NCI-H69 (cell line): ENCODE data around the gene UBE2O.

Experiments
- DNase-seq: peaks from one replicate; lab custom pipeline; 2025; lab: John Stamatoyannopoulos, UW

UBE2O gene

DNA sequence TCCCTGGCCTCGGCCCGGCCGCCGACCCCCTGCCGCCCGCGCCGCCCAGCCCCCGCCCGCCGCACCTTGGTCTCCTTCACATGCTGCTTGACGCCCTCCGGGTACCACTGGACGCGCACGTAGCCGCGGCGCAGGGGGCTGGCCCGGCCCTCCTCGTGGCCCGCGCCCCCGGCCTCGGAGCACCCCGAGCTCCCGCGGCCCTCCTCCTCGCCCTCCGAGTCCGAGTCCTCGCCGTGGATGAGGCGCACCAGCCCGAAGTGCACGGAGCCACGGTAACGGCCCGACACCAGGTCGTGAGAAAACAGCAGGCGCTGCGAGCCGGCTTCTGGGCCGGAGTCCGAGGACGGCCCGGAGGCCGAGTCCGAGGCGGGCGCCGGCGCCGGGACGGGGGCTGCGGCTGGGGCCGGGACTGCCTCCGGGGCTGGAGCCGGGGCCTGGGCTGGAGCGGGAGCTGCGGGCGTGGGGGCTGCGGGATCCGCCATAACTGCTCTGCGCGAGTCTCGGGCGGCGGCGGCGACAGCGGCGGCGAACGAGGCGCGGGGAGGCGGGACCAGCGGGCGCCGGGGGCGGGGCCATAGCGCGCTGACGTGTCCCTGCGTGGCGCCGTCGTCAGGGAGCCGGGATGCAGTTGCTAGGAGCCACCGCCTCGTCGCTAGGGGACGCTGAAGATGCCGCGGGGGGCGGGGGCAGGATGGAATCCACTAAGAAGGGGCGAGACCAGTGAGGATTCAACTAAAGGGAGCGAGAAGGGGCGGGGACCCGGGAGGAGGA lies at the start of gene UBE2O:
Gene UBE2O, minus strand, starts transcription at position 493 of the 771 bp plus-strand sequence. Its CDS starts 11 bp downstream, at position 482.
- DNase-seq: peak; percentile 96

DNA sequence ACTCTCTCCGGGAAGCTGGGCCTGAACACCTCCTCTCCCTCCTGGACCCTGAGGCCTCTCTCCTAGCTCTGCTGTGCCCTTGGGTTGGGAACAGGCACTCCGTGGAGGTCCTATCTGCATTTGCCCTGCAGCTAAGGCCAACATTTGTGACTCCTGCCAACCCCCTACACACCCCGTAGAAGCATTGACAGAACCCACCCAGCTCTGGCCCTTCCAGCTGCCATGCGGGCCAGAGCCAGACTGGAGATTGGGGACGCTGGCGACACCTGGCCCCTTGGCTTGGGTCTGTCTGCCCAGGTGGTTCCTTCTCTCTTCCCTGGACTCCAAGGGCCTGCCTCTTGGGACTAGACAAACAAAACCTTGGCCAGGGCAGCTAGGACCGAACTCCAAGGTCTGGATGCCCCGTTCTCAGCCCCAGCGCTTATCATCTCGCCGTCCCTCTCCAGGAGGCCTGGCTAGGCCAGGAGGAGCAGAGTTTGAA lies 48.9 kb upstream of the UBE2O start:
- DNase-seq: no peak

- DNase-seq: peak; percentile 93
These were observed 48.3 kb upstream of the UBE2O start, which contains the start of gene RHBDF2 for GRCh38 chr17:76501018-76501826. RHBDF2 (minus strand) TSS chr17:76501423; CDS start chr17:76481524, 19,899 bp downstream.

GRCh38 chr17:76500747-76501017 lies 47.7 kb upstream of the UBE2O start:
- DNase-seq: peak; percentile 58

GRCh38 chr17:76500074-76500746 lies 47.3 kb upstream of the UBE2O start:
- peak; percentile 48 for DNase-seq

DNA sequence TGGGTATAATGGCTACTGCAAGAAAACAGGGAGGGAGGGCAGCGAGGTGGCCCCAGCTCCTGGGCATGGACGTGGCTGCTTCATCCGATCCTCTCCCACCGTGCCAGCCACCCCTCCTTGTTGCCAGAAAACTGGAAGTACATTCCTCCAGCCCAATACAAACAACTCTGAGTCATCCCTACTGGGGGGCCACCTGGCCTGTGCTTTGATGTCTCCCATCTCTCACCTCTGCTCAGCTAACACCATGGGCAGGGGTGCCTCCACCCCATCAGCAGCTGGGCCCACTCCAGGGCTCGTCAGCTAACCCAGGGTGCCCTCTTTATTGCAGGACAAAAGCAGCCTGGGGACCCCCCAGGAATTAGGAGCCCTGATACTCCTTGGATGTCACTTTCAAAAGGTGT lies 46.3 kb upstream of the UBE2O start:
- peak; percentile 26 for DNase-seq

- no peak for DNase-seq
These were observed 45.9 kb upstream of the UBE2O start for GRCh38 chr17:76498876-76499251.

- peak; percentile 95 for DNase-seq
These were observed 45.3 kb upstream of the UBE2O start for GRCh38 chr17:76497979-76498875.

DNA sequence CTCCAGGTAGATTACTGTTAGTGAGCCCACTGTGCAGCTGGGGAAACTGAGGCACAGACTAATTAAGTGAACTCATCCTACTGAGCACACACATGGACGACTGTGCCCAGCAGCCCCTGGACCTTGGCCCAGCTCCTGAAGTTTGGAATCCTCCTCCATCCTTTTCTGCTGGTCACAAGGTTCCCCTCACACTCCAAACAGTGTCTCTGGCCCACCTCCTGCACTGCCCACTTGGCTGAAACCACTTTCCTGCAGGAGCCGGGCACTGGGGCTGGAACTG lies 44.7 kb upstream of the UBE2O start:
- no peak for DNase-seq

DNA sequence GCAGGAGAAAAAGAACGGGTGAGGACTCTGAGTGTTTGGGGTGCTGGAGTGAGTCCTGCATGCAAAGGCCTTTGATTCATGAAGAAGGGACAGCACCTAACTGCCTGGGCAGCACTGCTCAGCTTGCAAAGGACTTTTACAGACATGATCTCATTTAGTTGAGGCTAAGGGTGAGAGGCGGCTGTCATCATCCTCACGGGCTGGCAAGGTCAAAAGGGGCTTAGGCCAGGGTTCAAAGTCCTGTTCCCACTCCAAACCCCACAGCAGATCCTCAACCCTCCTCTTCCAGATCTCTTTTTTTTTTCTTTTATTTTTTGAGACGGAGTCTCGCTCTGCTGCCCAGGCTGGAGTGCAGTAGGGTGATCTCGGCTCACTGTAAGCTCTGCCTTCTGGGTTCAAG lies 43.5 kb upstream of the UBE2O start:
- no peak for DNase-seq

DNA sequence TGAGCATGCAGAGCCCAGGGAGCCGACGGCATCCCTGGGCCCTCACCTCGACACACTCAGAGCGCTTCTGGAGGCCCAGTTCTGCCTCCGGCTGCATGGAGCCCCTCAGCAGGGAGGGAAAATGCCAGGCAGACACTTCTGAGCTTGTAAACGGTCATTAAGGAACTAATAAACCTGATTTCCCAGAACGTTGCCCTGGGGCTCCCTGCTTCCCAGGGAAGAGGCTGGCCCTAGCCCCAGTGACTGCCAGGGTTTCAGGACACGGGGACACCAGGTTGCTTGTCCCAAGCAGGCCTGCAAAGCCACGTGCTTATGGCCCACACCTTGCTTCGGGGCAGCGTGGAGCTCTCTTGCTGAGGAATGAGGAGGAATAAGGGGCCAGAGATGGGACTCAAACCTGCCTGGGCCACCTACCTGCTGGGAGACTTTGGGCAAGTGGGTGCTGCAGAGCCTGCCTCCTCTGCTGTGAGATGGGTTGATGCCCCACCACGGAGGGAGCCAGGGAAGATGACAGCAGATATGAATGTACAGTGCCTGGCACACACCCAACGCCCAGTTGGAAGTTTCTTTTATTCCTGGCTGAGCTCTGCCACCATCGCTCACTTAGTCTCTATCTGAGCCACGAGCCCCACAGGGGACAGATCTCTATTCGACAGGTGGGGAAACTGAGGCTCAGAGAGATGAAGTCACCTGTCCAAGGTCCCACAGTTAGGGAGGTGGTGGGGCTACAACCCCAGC lies 42.9 kb upstream of the UBE2O start:
- DNase-seq: peak; percentile 21

- DNase-seq: no peak
These were observed 40.7 kb upstream of the UBE2O start for GRCh38 chr17:76493505-76494167.

GRCh38 chr17:76492989-76493501 lies 40.1 kb upstream of the UBE2O start:
- DNase-seq: peak; percentile 78

DNA sequence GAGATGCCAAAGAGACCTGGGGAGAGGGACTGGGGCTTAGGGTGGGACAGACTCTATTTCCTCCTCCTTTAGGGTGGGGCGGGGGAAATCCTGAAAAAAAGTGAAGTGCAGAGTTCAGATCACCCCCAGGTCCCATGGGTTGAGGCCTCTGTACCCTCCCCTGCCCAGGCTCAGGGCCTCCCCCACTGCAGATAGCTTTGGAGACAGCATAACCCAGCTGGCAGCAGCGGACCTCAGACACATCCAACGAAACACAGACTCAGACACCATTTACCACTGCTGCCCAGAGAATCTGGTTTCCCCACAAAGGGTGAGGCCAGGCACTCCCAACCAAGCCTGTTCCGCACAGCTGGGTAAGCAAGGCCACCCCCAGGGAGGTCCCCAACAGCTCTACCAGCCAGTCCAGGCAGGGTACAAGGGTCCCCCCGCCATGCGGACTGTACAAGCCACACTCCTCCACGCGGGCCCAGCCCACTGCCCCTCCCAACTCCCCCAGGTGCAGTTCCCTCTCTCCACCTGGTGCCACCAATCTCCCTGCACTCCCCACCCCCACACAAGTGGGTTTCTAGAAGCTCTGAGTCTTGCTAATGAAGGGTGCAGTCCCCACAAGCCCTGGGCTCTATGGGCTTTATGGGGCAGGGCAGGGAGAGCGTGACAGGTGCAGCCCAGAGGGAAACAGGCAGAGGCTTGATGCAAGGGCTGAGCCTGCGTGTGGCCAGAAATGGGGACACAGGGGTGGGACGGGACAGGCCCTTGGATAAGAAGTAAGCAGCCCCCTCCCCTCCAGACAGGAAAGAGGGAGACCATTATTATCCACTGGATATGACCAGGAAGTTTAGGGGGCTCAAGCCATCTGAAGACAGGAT lies 39.4 kb upstream of the UBE2O start:
- peak; percentile 56 for DNase-seq

DNA sequence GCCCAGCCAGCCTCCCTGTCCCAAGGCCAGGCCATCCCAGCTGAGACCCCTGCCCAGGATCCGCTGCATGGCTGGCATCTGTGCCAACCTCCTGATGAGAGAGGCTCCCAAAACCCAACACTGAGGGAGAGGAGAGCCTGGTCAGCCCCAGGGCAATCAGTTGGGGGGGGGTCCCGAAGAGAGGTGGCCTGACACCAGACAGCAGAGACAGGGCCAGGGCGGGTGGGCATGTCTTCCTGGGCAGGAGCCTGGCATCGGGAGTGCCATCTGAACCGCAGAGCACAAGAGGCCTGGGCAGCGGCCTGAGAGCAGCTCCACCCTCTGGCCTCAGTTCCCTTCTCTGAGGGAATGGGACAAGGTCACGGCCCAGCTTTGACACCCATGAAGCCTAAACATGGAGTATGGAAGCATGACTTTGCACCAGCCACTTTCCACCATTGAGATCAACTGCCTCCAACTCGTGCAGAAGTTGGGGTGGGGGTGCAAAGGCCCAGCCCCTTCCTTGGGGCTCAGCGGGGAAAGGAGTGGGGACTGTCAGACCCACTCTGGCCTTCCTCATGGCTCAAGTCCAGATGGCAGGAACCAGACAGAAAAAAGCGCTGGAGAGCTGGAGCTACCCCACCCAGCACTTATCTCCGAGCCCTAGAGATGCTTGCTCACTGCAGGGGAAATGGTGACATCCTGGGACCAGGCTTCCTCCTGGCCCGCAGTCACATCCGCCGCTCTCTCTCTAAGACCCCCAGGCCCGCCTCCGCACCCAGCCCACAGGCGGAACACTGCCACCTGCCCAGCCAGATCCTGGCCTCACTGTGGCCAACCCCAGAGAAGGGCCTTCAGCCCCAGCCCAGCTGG lies 38.5 kb upstream of the UBE2O start:
- DNase-seq: no peak

DNA sequence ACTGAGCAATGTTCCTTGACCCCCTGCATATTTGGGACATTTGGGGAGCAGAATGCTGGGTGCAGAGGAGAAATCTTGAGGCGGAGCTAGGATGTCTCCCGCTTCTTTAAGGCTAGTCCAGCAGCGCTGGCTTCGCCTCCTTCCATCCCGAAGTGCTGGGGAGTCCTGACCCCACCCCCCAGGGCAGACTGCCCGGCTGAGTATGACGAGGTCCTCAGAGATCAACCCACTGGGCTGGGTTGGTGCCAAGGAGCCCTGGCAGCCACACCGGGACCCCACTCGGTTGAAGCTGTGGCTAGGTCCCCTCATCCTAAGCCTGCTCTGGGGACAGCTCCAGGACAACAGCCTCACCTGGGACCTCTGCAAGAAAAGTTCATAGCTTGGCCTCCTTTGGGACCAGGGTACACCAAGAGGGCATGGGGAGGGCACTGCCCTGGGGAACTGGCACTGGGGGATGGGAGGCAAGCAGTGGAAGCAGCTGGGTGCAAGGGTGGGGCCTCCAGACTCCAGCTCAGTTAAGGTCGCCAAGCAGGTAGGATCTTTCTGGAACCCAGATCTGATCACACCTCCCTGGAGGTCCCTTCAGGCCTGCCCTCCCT lies 37.3 kb upstream of the UBE2O start:
- DNase-seq: no peak

DNA sequence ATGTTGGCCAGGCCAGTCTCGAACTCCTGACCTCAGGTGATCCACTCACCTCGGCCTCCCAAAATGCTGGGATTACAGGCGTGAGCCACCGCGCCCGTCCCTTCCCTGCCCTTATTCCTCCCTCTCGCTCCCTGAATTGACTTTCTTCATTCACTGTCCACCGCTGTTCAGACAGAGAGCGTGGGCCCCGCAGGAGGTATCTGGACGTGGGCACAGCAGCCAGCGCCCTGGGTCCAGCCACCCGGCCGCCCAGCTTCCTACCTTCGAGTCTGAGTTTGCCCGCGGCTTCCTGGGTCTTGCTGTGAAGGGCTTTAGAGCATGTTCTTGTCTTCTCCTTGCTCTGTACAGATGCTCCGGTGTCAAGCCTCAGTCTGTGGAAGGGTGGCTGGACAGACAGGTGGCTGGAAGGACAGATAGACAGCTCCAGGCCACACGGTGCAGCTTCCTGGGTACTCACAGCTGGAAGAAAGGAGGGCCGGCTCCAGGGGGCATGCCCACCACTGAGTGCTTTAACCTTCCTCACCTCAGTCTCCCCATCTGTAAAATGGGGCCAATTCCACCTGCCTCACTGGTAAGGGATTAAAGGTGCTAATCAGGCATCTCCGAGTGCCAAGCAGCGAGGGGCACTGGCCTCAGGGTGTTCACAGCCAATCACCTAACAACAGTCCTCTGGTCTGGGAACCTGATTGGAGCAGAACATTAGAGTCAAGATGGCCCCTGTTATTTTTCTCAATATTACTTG lies 34.7 kb upstream of the UBE2O start:
- DNase-seq: no peak
